Parathyroid adenoma (tissue), 2 donors: ENCODE data around the gene RMI1.
"Not testable (repeated sequence)": the region's sequence is repeated elsewhere in the genome, so short reads cannot be mapped to it uniquely, and the experiment has no call there.

Source experiments
- H2AFZ ChIP-seq: fragments of 300-600 bp; sonication (generic); one replicate; pipeline ENCODE4 v1.7.0; 2017; ENCODE audit warnings: antibody characterized with exemption, mild to moderate bottlenecking
- H3K27ac ChIP-seq: fragments of 300-600 bp; sonication (generic); one replicate; pipeline ENCODE4 v1.7.0; 2017
- H3K27me3 ChIP-seq: fragments of 300-600 bp; sonication (generic); one replicate; pipeline ENCODE4 v1.7.0; 2017; ENCODE audit warnings: low read length; ENCODE audit not compliant: control insufficient read depth, insufficient read depth
- H3K36me3 ChIP-seq: fragments of 300-600 bp; sonication (generic); one replicate; pipeline ENCODE4 v1.7.0; 2017; ENCODE audit warnings: low read length; ENCODE audit not compliant: control insufficient read depth, insufficient read depth
- H3K4me1 ChIP-seq: fragments of 300-600 bp; sonication (generic); one replicate; pipeline ENCODE4 v1.7.0; 2017; ENCODE audit warnings: control low read depth
- H3K4me2 ChIP-seq: fragments of 300-600 bp; sonication (generic); one replicate; pipeline ENCODE4 v1.7.0; 2017; ENCODE audit warnings: low read length
- H3K4me3 ChIP-seq: fragments of 300-600 bp; sonication (generic); one replicate; pipeline ENCODE4 v1.7.0; 2017; ENCODE audit warnings: low read depth, low read length
- H3K79me2 ChIP-seq: fragments of 300-600 bp; sonication (generic); one replicate; pipeline ENCODE4 v1.7.0; 2017; ENCODE audit warnings: control low read depth
- H3K9ac ChIP-seq: fragments of 300-600 bp; sonication (generic); one replicate; pipeline ENCODE4 v1.7.0; 2017; ENCODE audit warnings: mild to moderate bottlenecking
- H3K9me3 ChIP-seq: fragments of 300-600 bp; sonication (generic); one replicate; pipeline ENCODE4 v1.7.0; 2017; ENCODE audit warnings: low read length; ENCODE audit not compliant: control insufficient read depth
- TF ChIP-seq, protein P1 (sequence below): fragments of 300-600 bp; sonication (generic); IDR thresholded peaks from one replicate; pipeline ENCODE4 v1.7.0; 2017; ENCODE audit warnings: antibody characterized with exemption, mild to moderate bottlenecking
- donor health status: primary hyperparathyroidism.

Gene RMI1

DNA sequence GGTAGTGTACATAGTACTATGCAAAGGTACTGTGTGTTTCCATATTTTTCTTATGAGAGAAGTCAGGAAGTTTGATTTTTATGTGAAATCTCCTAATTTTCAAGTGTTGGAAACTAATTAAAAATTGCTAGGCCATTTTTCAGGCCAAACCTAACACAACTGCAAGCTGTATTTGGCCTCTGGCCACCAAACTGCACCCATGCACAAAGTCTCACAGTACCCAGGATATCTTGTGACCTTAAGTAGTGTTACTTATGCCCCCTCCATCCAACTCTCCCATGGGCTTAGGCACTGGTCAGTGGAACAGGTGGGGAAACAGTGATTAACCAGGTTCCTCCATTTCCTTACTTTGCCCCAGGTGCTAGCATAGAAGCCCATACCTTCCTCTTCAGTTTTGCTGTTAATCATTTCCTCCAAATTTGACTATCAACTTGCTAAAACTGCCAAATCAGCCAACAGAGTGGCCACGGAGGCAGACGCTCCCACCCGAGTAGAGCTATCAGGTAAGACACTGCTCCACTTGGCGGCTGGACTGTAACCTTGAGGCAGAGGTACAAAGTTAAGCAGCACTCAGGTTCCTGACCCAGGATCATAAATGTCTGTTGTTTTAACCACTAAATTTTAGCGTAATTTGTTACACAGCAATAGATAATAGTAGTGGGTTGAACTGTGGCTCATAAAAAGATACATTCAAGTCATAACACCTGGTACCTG, 39.9 kb upstream of the RMI1 start:
- Histone ChIP-seq H3K4me2 (no peak overlapping the region), H3K4me3 (no peak overlapping the region), H3K79me2 (no peaks in the 10 kb centered on the region), H3K9ac (no peak overlapping the region), H3K36me3 (no peaks in the 10 kb centered on the region), H3K27me3 (no peaks in the 10 kb centered on the region), H3K9me3 (no peaks in the 10 kb centered on the region), H2AFZ (no peak overlapping the region), H3K4me1 (peaks cover 3% of the 10 kb centered on the region), H3K27ac (no peak overlapping the region)
- TF ChIP-seq, protein P1, sequence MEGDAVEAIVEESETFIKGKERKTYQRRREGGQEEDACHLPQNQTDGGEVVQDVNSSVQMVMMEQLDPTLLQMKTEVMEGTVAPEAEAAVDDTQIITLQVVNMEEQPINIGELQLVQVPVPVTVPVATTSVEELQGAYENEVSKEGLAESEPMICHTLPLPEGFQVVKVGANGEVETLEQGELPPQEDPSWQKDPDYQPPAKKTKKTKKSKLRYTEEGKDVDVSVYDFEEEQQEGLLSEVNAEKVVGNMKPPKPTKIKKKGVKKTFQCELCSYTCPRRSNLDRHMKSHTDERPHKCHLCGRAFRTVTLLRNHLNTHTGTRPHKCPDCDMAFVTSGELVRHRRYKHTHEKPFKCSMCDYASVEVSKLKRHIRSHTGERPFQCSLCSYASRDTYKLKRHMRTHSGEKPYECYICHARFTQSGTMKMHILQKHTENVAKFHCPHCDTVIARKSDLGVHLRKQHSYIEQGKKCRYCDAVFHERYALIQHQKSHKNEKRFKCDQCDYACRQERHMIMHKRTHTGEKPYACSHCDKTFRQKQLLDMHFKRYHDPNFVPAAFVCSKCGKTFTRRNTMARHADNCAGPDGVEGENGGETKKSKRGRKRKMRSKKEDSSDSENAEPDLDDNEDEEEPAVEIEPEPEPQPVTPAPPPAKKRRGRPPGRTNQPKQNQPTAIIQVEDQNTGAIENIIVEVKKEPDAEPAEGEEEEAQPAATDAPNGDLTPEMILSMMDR: no peak

DNA sequence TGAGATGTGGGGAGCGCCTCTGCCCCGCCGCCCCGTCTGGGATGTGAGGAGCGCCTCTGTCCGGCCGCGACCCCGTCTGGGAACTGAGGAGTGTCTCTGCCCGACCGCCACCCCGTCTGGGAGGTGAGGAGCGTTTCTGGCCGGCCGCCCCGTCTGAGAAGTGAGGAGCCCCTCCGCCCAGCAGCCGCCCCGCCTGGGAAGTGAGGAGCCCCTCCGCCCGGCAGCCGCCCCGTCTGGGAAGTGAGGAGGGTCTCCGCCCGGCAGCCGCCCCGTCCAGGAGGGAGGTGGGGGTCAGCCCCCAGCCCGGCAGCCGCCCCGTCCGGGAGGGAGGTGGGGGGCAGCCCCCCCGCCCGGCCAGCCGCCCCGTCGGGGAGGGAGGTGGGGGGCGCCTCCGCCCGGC, 32.5 kb upstream of the RMI1 start:
- H3K27me3 ChIP-seq, H3K4me1 ChIP-seq, H3K4me2 ChIP-seq, H3K9ac ChIP-seq, H3K79me2 ChIP-seq, H2AFZ ChIP-seq, H3K27ac ChIP-seq, H3K9me3 ChIP-seq, H3K4me3 ChIP-seq, H3K36me3 ChIP-seq: not testable (repeated sequence)

DNA sequence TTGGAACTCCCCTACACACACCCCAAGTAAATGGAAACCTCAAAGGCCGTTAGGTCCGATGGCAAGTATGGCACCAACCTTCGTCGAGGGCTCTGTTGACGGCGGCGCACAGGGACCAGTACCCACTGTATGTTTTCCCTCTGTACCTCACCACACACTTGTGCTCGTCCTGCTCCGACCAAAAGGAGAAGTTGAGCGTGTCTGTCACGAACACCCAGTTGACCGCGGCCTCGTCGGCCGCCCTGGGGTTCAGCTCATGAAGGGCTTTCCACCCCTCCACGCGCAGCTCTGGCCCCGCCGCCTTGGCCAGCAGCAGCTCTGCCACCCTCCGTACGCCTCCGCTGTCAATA, 24.5 kb upstream of the RMI1 start:
- Histone ChIP-seq H3K4me2 (peak overlapping the region; percentile 65), H3K4me1 (peaks cover 5% of the 10 kb centered on the region), H3K9me3 (no peaks in the 10 kb centered on the region), H2AFZ (peak overlapping the region; percentile 98), H3K27ac (peak overlapping the region; percentile 79), H3K79me2 (no peaks in the 10 kb centered on the region), H3K4me3 (peak overlapping the region; percentile 64), H3K36me3 (no peaks in the 10 kb centered on the region), H3K27me3 (no peaks in the 10 kb centered on the region), H3K9ac (peak overlapping the region; percentile 37)
- TF ChIP-seq, protein P1: no peak

DNA sequence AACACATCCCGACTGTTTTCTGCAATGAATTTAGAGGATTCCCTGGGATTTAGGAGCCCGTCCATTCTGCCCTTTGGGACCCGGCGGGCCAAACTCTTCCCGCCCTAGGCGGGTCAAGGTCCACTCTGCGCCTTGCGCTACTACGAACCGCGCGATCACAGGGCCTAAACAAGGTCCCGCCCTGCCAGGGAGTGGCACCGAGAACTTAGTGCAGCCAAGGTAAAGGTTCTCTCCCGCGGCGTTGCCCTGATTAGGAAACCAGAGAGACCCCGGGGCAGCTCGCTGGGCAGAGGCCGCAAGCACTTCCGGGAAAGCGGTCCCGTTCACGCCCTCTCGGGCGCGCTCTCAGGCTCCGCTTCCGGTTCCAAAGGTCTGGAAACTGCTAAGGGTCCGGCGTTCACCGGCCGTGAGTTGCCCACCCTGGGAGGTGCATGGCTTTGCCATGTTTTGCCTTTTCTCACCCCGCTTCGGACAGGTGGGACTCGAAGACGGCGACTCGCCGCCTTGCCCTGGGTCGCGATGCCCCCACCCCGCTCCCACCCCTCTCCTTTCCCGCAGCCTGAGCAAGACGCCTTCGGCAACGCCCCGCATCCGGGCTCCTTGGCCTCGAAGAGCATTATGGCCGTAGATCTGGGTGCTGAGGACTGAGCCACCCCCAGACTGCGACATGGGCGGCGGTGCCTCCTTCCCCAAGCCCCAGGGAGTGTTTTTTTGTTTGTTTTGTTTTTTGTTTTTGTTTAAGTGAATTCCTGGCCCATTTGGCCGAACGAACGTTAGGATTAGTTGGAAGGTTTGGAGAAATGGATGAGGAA, 24.0 kb upstream of the RMI1 start:
- no peaks in the 10 kb centered on the region for H3K36me3 ChIP-seq
- peak overlapping the region; percentile 65 for H3K4me2 ChIP-seq
- TF ChIP-seq, protein P1: no peak
- peak overlapping the region; percentile 98 for H2AFZ ChIP-seq
- no peaks in the 10 kb centered on the region for H3K27me3 ChIP-seq
- peaks cover 5% of the 10 kb centered on the region for H3K4me1 ChIP-seq
- H3K9ac ChIP-seq: peak overlapping the region; percentile 37
- H3K9me3 ChIP-seq: no peaks in the 10 kb centered on the region
- peak overlapping the region; percentile 79 for H3K27ac ChIP-seq
- no peaks in the 10 kb centered on the region for H3K79me2 ChIP-seq
- H3K4me3 ChIP-seq: peak overlapping the region; percentile 64

DNA sequence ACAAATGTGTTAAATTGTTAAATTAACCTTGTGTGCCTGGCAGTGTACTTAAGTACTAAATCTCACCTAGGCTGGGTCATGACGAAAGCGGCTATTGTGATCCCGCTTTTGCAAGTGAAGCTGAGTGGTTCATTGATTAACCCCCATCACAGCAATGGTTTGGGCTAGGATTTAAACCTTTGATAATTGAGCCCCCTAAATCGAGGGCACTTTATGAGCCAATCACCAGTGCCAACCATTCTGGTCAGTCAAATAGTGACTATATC, 23.4 kb upstream of the RMI1 start:
- Histone ChIP-seq H3K4me1 (peaks cover 5% of the 10 kb centered on the region), H3K9me3 (no peaks in the 10 kb centered on the region), H3K4me2 (peak overlapping the region; percentile 65), H3K27ac (peak overlapping the region; percentile 79), H2AFZ (peak overlapping the region; percentile 98), H3K36me3 (no peaks in the 10 kb centered on the region), H3K27me3 (no peaks in the 10 kb centered on the region), H3K9ac (no peak overlapping the region), H3K79me2 (no peaks in the 10 kb centered on the region), H3K4me3 (peak overlapping the region; percentile 64)
- TF ChIP-seq, protein P1: no peak
